Cardiac ventricle fibroblast (primary cell): Measurements from ENCODE around the gene FYB2. TPM values are rescaled to one million over a fixed set of nuclear protein-coding genes. Genes with fewer than 3 reads are reported as not detected.

Experiments
- total RNA-seq: library from RNA; depleted of rRNA; stranded (reverse); fragments of >200 nt; gene quantifications from 2 replicates; pipeline ENCODE4 v1.2.3, GENCODE V29; 2015

The FYB2 gene
- not detected in 2 replicates for total RNA-seq

GRCh38 chr1:56819387-56819899 is at the start of gene FYB2:
Gene FYB2 (minus strand): TSS chr1:56819404. CDS start chr1:56819290, 114 bp downstream.

GRCh38 chr1:56854521-56855099 is 35.4 kb upstream of the FYB2 start, which contains the start of gene C8A:
Gene C8A (plus strand): TSS chr1:56854797. CDS start chr1:56854902, 105 bp downstream.

Other genes with a start within 250 kb of the FYB2 start
- 161 and 178 TPM in 2 replicates for gene PLPP3, start 239.8 kb downstream of the FYB2 start, total RNA-seq
- gene PRKAA2, start 174.1 kb downstream of the FYB2 start, total RNA-seq = 0.06 and 0.15 TPM in 2 replicates
- not detected in 2 replicates for gene C8A, start 35.4 kb upstream of the FYB2 start, total RNA-seq
- not detected in 2 replicates for gene C8B, start 146.6 kb upstream of the FYB2 start, total RNA-seq